A673 (cell line): ENCODE measurements around the gene GDPD5. TPM values are rescaled to one million over a fixed set of nuclear protein-coding genes. Genes with fewer than 3 reads are reported as not detected.

Experiments used
- BruUV-seq: library from RNA; stranded (reverse); fragments of 400-500 nt; replicated peaks from 2 replicates; lab custom pipeline; 2021; lab: Mats Ljungman, UMichigan
- CTCF ChIA-PET: fragments of 300-600 bp; sonication (Branson Sonifier 250); formaldehyde crosslinking; loops from one replicate; lab custom pipeline; 2022; ENCODE audit warnings: antibody characterized with exemption; lab: Charles Lee
- POLR2A ChIA-PET: fragments of 300-600 bp; sonication (Branson Sonifier 250); formaldehyde crosslinking; loops from one replicate; lab custom pipeline; 2022; ENCODE audit warnings: antibody characterized with exemption; ENCODE audit not compliant: low non-redundant PET; lab: Charles Lee
- DNase-seq: peaks from one replicate; pipeline ENCODE4 v3.0.0-alpha.2; 2015; ENCODE audit warnings: low spot score
- H3K27ac ChIP-seq: fragments of 200-600 bp; sonication (generic); 2 replicates; pipeline ENCODE4 v1.5.1; 2016; ENCODE audit warnings: mixed run types, low read depth, mild to moderate bottlenecking, mixed read lengths, antibody characterized with exemption, low read length; ENCODE audit not compliant: poor library complexity, severe bottlenecking
- H3K27me3 ChIP-seq: fragments of 200-600 bp; sonication (generic); replicated peaks from 2 replicates; pipeline ENCODE4 v1.6.1; 2017; ENCODE audit warnings: mixed run types, low read depth, mild to moderate bottlenecking, mixed read lengths, antibody characterized with exemption, low read length; ENCODE audit not compliant: insufficient read depth, poor library complexity
- H3K36me3 ChIP-seq: fragments of 200-600 bp; sonication (generic); 2 replicates; pipeline ENCODE4 v1.6.1; 2016; ENCODE audit warnings: mixed run types, mild to moderate bottlenecking, mixed read lengths, antibody characterized with exemption, low read length; ENCODE audit not compliant: insufficient read depth, poor library complexity, severe bottlenecking
- H3K4me1 ChIP-seq: fragments of 200-600 bp; sonication (generic); 2 replicates; pipeline ENCODE4 v1.6.1; 2017; ENCODE audit warnings: mixed run types, mild to moderate bottlenecking, mixed read lengths, antibody characterized with exemption, low read length; ENCODE audit not compliant: insufficient read depth, poor library complexity, severe bottlenecking
- H3K4me3 ChIP-seq: fragments of 200-600 bp; sonication (generic); 2 replicates; pipeline ENCODE4 v1.5.1; 2016; ENCODE audit warnings: low read depth, mixed run types, mild to moderate bottlenecking, mixed read lengths, low read length; ENCODE audit not compliant: poor library complexity, severe bottlenecking
- H3K9me3 ChIP-seq: fragments of 200-600 bp; sonication (generic); 2 replicates; pipeline ENCODE4 v1.6.1; 2016; ENCODE audit warnings: mixed run types, low read depth, mild to moderate bottlenecking, mixed read lengths, antibody characterized with exemption, low read length; ENCODE audit not compliant: poor library complexity, severe bottlenecking
- CTCF ChIP-seq: fragments of 300-800, 200-600 bp; sonication (generic); conservative IDR thresholded peaks from 2 replicates; pipeline ENCODE4 v1.5.1; 2017; ENCODE audit warnings: low read depth, mild to moderate bottlenecking, antibody characterized with exemption, low read length, moderate library complexity, mixed read lengths
- EZH2 ChIP-seq: fragments of 200-600 bp; sonication (generic); IDR thresholded peaks from 2 replicates; pipeline ENCODE4 v1.6.1; 2017; ENCODE audit warnings: borderline replicate concordance, low read depth, mild to moderate bottlenecking, mixed read lengths, antibody characterized with exemption, low read length; ENCODE audit not compliant: poor library complexity, severe bottlenecking
- intact Hi-C: fragments of 100-400 bp; cut with micrococcal nuclease; formaldehyde crosslinking; loops from one replicate; pipeline ENCODE4 v1.10.0; 2022; ENCODE audit not compliant: unreplicated experiment
- total RNA-seq: library from RNA; stranded (reverse); gene quantifications from 2 replicates; pipeline ENCODE4 v1.2.3, GENCODE V29; 2021

Gene GDPD5
- total RNA-seq, 1 experiment from 2014 or later, result 1.4 TPM

- POLR2A ChIA-PET, result interaction anchor here (0.5 to 1.6 kb wide), 3 partner anchors 8 to 146 kb away, joined by 4 to 11 read pairs (median 7); no protein-coding TSS in a partner anchor
- H3K4me1 ChIP-seq, result peaks cover 66% of the 10 kb centered on the region
Observed at GRCh38 chr11:75562048-75562835, 36.5 kb upstream of the GDPD5 start, which contains the start of gene SERPINH1. TSS of gene SERPINH1 (plus strand) at chr11:75562253. CDS start at chr11:75566350, 4,097 bp downstream.

DNA sequence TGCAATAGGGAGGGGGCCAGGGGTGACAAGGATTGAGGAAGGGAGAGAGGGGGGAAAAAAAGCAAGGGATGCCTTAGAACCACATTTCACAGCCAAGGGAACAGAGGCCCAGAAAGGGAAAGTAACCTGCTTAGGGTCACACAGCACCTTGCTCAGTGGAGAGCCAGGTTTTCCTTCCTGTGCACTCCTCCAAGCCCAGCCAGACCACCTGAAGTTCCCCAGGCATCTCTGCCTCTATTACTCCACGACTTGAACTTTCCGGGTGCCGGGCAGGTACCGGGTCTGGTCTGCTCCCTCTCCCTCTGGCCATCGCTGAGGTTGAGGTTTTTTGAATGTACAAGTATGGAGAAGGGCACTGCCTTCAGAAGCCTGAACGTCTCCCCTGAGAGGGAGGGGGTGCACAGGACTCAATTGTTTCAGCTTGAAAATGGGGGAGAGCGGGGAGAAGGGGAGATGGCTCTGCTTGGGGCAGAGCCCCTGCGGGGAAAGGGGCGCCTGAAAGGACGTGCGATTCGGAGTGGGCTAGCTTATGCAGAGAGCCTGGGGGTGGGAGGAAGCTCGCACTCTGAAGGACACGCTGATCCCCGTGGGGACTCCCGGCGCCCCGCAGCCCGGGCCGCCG, 35.8 kb upstream of the GDPD5 start:
- H3K27ac ChIP-seq, result peak overlapping the region; percentile 99
- no peaks in the 10 kb centered on the region for H3K9me3 ChIP-seq
- no peak for DNase-seq
- BruUV-seq, result no TSS peak
- ChIA-PET POLR2A (interaction anchor here (0.6 kb wide), 2 partner anchors 39 to 116 kb away, joined by 4 read pairs; no protein-coding TSS in a partner anchor), CTCF (no interaction called here)
- peak overlapping the region; percentile 86 for H3K4me3 ChIP-seq
- peaks cover 22% of the 10 kb centered on the region for H3K36me3 ChIP-seq
- H3K27me3 ChIP-seq, result no peaks in the 10 kb centered on the region
- TF ChIP-seq CTCF, result no peak
- no peak for TF ChIP-seq EZH2
- intact Hi-C loops, result no loop called here
- H3K4me1 ChIP-seq, result peaks cover 70% of the 10 kb centered on the region

More at GRCh38 chr11:75562048-75562835, 36.5 kb upstream of the GDPD5 start, which contains the start of gene SERPINH1:
- no peak for TF ChIP-seq CTCF
- no peak for TF ChIP-seq EZH2
- H3K27ac ChIP-seq, result peak within 1 kb of the TSS; percentile 99
- no peaks in the 10 kb centered on the region for H3K9me3 ChIP-seq
- BruUV-seq, result no TSS peak
- H3K36me3 ChIP-seq, result peaks cover 29% of the 10 kb centered on the region
- H3K27me3 ChIP-seq, result no peaks in the 10 kb centered on the region
- intact Hi-C loops, result no loop called here
- H3K4me3 ChIP-seq, result peak within 1 kb of the TSS; percentile 86
- DNase-seq, result peak; percentile 93
- CTCF ChIA-PET, result interaction anchor here (0.6 to 1.0 kb wide), 3 partner anchors 14 to 253 kb away, joined by 3 to 4 read pairs (median 4); no protein-coding TSS in a partner anchor

DNA sequence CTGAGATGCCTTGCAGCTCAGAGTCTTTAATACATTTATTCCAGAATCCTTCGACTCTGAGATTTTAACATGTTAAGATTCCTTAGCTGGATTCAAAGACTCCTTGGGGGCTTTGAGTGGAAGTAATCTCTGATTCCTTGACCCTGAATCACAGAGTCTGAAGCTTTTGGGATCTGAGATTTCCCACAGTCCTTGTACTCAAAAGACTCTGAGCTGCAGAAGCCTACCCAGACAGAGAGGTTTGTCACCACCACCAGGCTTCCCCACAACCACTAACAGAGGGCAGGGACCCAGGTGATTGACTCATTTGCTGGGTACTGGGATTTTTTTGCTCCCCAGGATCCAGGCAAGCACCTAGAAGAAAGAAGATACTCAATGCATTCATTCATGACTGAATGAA, 34.9 kb upstream of the GDPD5 start:
- Histone ChIP-seq H3K9me3 (no peaks in the 10 kb centered on the region), H3K27me3 (no peaks in the 10 kb centered on the region), H3K36me3 (peaks cover 13% of the 10 kb centered on the region), H3K27ac (peak overlapping the region; percentile 48), H3K4me1 (peaks cover 66% of the 10 kb centered on the region), H3K4me3 (no peak overlapping the region)
- POLR2A ChIA-PET, result no interaction called here
- intact Hi-C loops, result no loop called here
- CTCF ChIA-PET, result no interaction called here
- DNase-seq, result no peak
- TF ChIP-seq EZH2, result no peak
- TF ChIP-seq CTCF, result no peak
- no TSS peak for BruUV-seq
